ENCODE results near the gene ZBED2. TPM values are rescaled to one million over a fixed set of nuclear protein-coding genes. Genes with fewer than 3 reads are reported as not detected.

ZBED2 gene
- total RNA-seq, 1 donor from 2014 or later: 1.0 TPM

DNA sequence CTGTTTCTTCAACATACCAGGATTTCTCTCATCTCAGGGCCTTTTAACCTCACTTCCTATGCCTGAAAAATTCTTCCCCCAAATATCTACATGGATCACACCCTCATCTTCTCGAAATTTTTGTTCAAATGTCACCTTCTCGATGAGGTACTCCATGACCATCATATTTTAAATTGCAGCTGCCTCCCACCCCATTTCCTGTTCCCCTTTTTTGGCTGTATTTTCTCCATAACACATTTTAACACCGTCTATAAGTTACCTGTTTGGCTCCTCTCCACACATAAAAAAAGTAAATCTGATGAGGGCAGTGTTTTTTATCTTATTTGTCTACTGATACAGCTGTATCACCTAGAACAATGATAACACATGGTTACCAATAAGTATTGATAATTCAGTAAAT lies 20.7 kb upstream of the ZBED2 start:
- Histone ChIP-seq H3K27ac (ENCODE audit: low read depth, low read length) (no peak overlapping the region), H3K36me3 (ENCODE audit: insufficient read depth, low read length) (no peaks in the 10 kb centered on the region), H3K4me2 (ENCODE audit: low read length) (no peak overlapping the region), H3K27me3 (ENCODE audit: insufficient read depth, low read length) (no peaks in the 10 kb centered on the region), H3K9ac (ENCODE audit: low read length) (no peak overlapping the region), H3K79me2 (ENCODE audit: insufficient read depth, low read length) (no peaks in the 10 kb centered on the region), H3K4me3 (ENCODE audit: insufficient read depth, low read depth, low read length) (no peak overlapping the region), H3K9me3 (ENCODE audit: insufficient read depth, low read depth, low read length) (peaks cover 7% of the 10 kb centered on the region), H4K20me1 (ENCODE audit: insufficient read depth, low read length) (no peaks in the 10 kb centered on the region), H3K4me1 (ENCODE audit: insufficient read depth, low read length) (no peaks in the 10 kb centered on the region), H2AFZ (ENCODE audit: low read depth, low read length) (no peak overlapping the region)
- no peak for FAIRE-seq
- peaks cover 4% of the 10 kb centered on the region for H3K4me1 Mint-ChIP-seq (ENCODE audit: low read depth, unreplicated experiment)
- DNase-seq (ENCODE audit: low read depth): no peak
- peaks cover 1% of the 10 kb centered on the region for H3K36me3 Mint-ChIP-seq (ENCODE audit: low read depth, unreplicated experiment)
- peaks cover 4% of the 10 kb centered on the region for H3K27me3 Mint-ChIP-seq (ENCODE audit: low read depth, unreplicated experiment)
- H3K27ac Mint-ChIP-seq (ENCODE audit: unreplicated experiment): no peak overlapping the region
- no peak overlapping the region for H3K4me3 Mint-ChIP-seq (ENCODE audit: unreplicated experiment)
- TF ChIP-seq, protein P1, sequence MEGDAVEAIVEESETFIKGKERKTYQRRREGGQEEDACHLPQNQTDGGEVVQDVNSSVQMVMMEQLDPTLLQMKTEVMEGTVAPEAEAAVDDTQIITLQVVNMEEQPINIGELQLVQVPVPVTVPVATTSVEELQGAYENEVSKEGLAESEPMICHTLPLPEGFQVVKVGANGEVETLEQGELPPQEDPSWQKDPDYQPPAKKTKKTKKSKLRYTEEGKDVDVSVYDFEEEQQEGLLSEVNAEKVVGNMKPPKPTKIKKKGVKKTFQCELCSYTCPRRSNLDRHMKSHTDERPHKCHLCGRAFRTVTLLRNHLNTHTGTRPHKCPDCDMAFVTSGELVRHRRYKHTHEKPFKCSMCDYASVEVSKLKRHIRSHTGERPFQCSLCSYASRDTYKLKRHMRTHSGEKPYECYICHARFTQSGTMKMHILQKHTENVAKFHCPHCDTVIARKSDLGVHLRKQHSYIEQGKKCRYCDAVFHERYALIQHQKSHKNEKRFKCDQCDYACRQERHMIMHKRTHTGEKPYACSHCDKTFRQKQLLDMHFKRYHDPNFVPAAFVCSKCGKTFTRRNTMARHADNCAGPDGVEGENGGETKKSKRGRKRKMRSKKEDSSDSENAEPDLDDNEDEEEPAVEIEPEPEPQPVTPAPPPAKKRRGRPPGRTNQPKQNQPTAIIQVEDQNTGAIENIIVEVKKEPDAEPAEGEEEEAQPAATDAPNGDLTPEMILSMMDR (IDR thresholded peaks at IDR 0.05; ENCODE audit: insufficient read depth, low read depth, low read length): no peak
- TF ChIP-seq EZH2 (IDR thresholded peaks at IDR 0.05; ENCODE audit: insufficient read depth, low read length): no peak
- H3K9me3 Mint-ChIP-seq (ENCODE audit: unreplicated experiment): no peaks in the 10 kb centered on the region

DNA sequence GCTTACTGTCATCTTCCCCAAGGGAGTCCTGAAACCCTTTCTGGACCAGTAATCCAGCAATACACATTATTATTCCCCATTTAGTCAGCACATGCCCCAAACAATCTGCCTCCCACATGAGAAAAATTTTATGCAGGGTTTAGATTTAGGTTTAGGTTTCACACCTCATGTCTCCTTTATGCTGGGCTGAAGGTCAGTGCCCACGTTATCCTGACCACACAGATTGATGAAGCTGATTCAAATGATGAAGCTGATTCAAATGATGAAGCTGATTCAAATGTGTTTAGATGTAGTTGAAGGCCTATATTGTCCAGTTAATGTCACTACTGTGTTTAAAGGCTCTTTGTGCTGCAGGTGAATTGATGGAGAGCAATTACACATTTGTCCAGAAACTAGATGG lies 18.1 kb upstream of the ZBED2 start:
- H3K4me3 ChIP-seq (ENCODE audit: insufficient read depth, low read depth, low read length): no peak overlapping the region
- Mint-ChIP-seq H3K9me3 (ENCODE audit: unreplicated experiment) (no peaks in the 10 kb centered on the region), H3K27ac (ENCODE audit: unreplicated experiment) (no peak overlapping the region), H3K36me3 (ENCODE audit: low read depth, unreplicated experiment) (peaks cover 1% of the 10 kb centered on the region), H3K27me3 (ENCODE audit: low read depth, unreplicated experiment) (peaks cover 4% of the 10 kb centered on the region), H3K4me3 (ENCODE audit: unreplicated experiment) (no peak overlapping the region), H3K4me1 (ENCODE audit: low read depth, unreplicated experiment) (no peaks in the 10 kb centered on the region)
- no peak overlapping the region for H3K27ac ChIP-seq (ENCODE audit: low read depth, low read length)
- no peaks in the 10 kb centered on the region for H4K20me1 ChIP-seq (ENCODE audit: insufficient read depth, low read length)
- peaks cover 7% of the 10 kb centered on the region for H3K9me3 ChIP-seq (ENCODE audit: insufficient read depth, low read depth, low read length)
- no peak overlapping the region for H3K9ac ChIP-seq (ENCODE audit: low read length)
- no peaks in the 10 kb centered on the region for H3K79me2 ChIP-seq (ENCODE audit: insufficient read depth, low read length)
- FAIRE-seq (peak; percentile 5), DNase-seq (ENCODE audit: low read depth) (no peak)
- H3K36me3 ChIP-seq (ENCODE audit: insufficient read depth, low read length): no peaks in the 10 kb centered on the region
- H3K4me2 ChIP-seq (ENCODE audit: low read length): no peak overlapping the region
- H3K4me1 ChIP-seq (ENCODE audit: insufficient read depth, low read length): no peaks in the 10 kb centered on the region
- H2AFZ ChIP-seq (ENCODE audit: low read depth, low read length): no peak overlapping the region
- no peak for TF ChIP-seq EZH2 (IDR thresholded peaks at IDR 0.05; ENCODE audit: insufficient read depth, low read length)
- TF ChIP-seq, protein P1 (IDR thresholded peaks at IDR 0.05; ENCODE audit: insufficient read depth, low read depth, low read length): no peak
- H3K27me3 ChIP-seq (ENCODE audit: insufficient read depth, low read length): no peaks in the 10 kb centered on the region

DNA sequence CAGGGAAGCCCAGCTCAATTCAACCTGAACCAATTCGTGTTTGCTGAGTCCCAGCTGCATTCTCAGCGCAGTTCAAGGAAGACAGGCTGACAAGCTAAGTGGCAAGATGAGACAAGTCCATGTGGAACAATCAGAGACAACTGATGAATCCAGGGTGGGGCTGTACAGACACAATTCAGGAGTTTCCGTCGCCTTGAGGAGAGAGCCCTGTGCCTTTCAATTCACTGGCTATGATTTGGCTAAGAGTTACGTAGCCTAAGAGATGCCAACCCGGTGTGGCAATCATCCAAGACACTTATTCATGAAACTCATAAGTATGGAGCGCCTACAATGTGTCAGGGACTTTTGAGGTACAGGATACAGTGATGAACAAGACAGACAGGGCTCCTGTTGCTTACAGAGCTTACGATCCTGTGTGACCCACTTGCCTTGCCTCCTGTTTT lies 15.5 kb upstream of the ZBED2 start:
- H3K27ac Mint-ChIP-seq (ENCODE audit: unreplicated experiment): no peak overlapping the region
- Histone ChIP-seq H4K20me1 (ENCODE audit: insufficient read depth, low read length) (no peaks in the 10 kb centered on the region), H3K79me2 (ENCODE audit: insufficient read depth, low read length) (no peaks in the 10 kb centered on the region), H3K9me3 (ENCODE audit: insufficient read depth, low read depth, low read length) (no peaks in the 10 kb centered on the region), H3K36me3 (ENCODE audit: insufficient read depth, low read length) (no peaks in the 10 kb centered on the region), H2AFZ (ENCODE audit: low read depth, low read length) (no peak overlapping the region), H3K9ac (ENCODE audit: low read length) (no peak overlapping the region), H3K4me2 (ENCODE audit: low read length) (no peak overlapping the region), H3K27ac (ENCODE audit: low read depth, low read length) (no peak overlapping the region), H3K4me1 (ENCODE audit: insufficient read depth, low read length) (no peaks in the 10 kb centered on the region), H3K27me3 (ENCODE audit: insufficient read depth, low read length) (no peaks in the 10 kb centered on the region), H3K4me3 (ENCODE audit: insufficient read depth, low read depth, low read length) (no peak overlapping the region)
- H3K27me3 Mint-ChIP-seq (ENCODE audit: low read depth, unreplicated experiment): peaks cover 4% of the 10 kb centered on the region
- no peaks in the 10 kb centered on the region for H3K4me1 Mint-ChIP-seq (ENCODE audit: low read depth, unreplicated experiment)
- H3K9me3 Mint-ChIP-seq (ENCODE audit: unreplicated experiment): no peaks in the 10 kb centered on the region
- no peaks in the 10 kb centered on the region for H3K36me3 Mint-ChIP-seq (ENCODE audit: low read depth, unreplicated experiment)
- TF ChIP-seq, protein P1 (IDR thresholded peaks at IDR 0.05; ENCODE audit: insufficient read depth, low read depth, low read length): no peak
- TF ChIP-seq EZH2 (IDR thresholded peaks at IDR 0.05; ENCODE audit: insufficient read depth, low read length): no peak
- no peak for DNase-seq (ENCODE audit: low read depth)
- FAIRE-seq: no peak
- no peak overlapping the region for H3K4me3 Mint-ChIP-seq (ENCODE audit: unreplicated experiment)
